Activated CD8-positive, alpha-beta memory T cell treated with anti-CD3 and anti-CD28 coated beads for 4 hours (primary cell): ENCODE data around the gene VPS35.

Source experiments
- DNase-seq, 2 donors: peaks; one replicate each; pipeline ENCODE4 v3.0.0-alpha.2; 2020; ENCODE audit warnings: low read depth in 2 of 2

Gene VPS35

DNA sequence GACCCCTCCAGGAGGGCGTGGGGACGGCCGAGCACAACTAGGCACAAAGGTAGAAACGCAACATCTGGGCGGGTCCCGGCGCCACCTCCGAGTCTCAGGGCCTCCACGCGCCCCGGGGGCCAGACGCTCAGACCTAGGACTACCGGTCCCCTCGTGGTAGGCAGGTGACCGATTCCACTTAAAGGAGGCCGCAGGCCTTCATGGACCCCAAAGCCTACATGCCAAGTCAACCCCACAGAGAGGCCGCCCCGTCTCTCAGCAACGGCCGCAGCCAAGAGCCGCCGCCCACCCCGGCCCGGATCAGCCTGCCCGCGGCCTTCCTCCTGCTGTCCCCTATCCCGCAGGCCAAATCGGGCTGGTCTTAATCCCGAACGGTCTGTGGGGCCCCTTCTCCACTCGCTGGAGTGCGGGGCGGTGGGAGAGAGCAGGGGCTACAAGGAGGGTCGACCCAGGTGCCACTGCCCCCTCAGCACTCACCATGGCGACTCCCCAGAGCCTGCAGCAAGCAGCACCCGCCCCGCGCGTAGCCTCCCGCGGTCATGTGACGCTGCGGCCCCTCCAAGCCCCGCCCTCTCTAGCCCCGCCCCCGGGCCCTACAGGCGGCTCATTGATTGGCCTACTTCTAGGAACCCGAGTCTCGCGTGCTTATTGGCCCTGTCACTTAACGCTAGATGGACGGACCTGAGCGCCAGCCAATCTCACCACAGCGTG is at the start of gene VPS35:
Gene VPS35 (minus strand): TSS at position 525 of the 711 bp plus-strand sequence. CDS start 45 bp downstream, at position 480.
- peak; percentile 99 for DNase-seq

DNA sequence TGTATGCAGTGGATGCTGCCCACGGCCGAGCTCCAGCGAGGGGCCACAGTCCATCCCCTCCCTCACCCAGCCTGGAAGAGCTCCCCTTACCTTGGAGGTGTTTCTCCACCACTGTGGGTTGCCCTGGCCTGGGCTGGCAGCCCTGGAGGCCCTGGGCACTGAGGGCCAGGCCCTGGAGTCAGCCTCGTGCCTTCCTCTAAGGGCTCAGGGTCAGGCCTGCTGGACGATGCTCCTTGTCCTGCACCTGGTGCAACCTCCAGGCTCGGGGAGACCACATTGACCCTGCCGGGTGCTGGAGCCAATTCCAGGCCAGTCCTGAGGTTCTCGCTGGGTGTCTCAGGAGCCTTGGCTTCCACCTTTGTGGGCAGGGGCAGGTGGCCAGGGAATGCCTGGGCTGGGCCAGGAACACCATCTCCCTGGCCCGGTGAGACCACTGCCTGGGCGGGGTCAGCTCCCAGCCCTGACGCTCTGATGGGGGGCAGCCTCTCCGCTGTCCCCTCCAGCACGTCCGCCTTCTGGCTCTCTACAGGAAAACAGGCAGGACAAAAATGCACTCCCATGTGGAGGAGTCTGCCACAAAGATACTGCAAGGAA is 48.7 kb upstream of the VPS35 start:
- no peak for DNase-seq

DNA sequence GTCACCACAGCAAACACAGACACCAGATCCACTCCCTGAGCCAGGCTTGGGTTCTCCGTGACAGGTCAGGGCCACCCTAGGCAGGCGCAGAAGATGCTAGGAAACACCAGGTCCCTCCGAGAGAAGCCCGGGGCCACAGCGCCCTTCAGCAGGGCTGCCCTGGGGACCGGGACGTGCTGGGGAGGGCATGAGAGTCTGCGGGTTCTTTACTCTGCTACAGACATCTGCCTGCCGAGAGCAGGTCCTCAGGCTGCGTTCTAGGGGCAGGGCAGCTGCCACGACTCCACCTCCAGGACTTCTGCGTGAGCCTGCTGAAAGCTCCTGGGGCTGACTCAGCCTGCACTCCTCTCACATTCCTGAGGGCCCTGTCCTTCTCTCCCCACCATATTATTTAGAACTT is 47.7 kb upstream of the VPS35 start:
- DNase-seq: no peak

DNA sequence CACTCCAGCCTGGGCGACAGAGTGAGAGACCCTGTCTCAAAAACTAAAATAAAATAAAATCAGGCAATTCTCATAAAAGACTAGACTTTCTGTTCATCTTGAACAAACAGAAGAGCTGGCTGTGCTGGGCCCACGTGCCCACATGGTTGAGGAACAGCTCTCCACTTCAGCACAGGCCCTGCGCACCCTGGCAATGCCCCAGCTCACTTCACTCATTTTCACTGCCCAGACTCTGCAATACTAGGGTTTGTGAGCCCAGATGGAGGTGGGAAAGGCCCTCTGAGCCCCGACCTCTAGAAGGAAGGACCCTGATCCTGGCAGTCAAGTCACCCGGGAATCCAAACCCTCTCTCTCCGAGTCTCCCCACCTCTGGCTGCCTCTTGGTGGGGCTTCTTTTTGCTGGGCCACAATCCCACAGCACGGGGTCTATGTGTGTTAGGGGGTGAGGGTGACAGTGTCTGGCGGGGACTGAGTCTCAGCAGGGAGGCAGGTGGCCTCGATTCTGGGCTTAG is 44.4 kb upstream of the VPS35 start:
- no peak for DNase-seq

DNA sequence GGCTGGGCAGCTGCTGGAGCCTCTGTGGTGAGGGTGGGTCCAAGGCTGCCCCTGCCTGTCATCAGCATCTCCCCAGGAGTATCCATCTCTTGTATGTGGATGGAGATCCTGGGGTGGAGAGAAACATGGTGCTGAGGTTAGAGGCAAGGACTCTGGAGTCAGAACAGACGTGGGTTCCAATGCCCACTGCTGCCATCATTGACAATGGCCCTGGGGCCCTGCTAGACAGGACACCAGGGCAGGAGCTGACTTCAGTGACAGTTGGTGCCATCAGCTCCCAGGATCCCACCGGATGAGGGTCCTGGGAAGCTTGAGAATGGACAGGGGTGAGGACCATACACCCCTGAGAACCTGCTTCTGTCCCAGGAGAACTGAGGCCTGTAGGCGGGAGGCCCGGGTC is 43.6 kb upstream of the VPS35 start:
- no peak for DNase-seq

DNA sequence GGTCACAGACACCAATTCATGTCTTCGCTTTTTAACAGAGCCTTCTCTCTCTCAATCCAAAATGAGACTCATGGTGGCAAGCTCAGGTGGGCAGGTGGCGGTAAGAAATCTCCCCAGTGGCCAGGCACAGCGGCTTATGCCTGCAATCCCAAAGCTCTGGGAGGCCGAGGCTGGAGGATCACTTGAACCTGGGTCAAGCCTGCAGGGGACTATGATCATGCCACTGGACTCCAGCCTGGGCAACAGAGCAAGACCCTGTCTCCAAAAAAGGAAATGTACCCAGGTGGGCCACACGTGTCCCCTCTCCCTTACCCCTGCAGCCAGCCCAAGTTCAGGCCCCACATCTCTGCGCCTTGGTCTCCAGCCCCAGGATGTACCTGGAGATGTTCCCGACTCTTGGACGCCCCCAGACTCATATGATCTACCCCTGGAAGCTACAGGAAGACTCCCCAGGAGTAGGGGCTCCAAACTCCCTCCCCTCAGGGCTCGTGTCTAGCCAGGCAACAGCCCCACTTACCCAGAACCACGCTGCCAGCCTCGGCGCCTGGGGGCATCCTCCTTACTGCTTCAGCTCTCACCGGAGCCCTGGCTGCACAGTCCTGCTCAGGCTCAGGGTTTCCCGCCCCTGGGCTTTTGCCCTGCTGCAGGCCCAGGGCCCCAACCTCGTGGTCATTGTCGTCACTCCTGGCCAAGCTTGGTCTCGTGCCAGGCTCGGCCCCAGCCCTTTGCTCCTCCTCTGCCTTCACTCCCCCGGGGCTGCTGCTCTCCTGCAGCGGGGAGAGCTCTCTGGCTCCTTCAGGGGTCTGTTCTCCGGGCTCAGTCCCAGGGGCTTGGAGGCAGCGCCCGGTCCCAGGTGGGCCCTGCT is 42.9 kb upstream of the VPS35 start:
- DNase-seq: no peak

DNA sequence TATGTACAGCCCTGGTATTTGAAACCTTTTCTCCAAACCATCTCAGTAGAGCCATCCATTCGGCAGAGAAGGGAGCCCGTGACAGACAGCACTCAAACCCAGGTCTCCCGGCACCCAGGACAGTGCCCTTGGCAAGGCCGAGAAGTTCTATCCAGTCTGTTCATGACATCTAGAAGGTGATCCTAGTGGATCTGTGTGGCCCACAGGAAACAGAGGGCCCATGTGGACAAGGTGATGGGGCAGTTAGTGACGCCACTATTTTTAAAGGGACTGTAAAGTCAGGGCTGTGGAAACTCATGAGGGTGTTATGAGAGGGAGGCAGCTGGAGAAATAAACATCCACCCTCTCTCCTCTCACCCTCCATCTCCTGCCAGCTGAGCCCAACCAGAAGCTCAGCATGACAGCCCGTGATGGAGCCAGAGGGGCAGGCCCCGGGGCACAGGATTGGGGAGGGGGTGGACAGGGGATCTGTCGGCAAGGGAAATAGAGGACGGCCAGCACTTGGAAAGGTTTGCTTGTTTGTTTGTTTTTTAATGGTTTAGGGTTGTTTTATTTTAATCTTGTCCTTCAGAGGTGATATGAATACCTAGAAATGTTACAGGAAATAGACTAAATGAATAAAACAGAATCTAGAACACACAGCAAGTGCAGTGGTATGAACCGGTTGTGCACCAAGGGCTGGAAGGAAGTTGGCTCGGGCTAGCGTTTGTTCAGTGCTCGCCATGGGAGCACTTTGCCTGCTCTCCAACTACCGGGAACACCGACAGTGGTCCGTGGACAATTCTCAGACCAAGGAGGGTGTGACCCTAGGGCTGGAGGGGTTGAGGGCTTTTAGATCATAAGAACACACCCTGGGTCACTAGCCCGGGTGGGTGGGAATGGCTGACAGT is 42.1 kb upstream of the VPS35 start:
- DNase-seq: no peak

DNA sequence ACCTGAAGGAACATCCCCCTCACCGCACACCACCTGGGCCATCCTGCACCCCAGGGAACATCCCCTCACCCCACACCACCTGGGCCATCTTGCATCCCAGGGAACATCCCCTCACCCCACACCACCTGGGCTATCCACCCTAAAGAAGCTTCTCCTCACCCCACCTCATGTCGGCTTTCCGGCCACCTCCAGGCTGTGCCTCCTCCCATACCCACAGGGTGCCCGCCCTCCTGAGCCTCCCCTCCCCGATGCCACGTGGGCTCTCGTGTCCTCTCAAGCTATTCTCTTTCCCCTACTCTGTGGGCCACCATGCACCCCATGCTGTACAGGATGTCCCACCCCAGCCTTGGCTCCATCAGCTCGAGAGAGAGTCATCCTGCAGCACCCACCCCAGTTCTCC is 41.1 kb upstream of the VPS35 start:
- no peak for DNase-seq

DNA sequence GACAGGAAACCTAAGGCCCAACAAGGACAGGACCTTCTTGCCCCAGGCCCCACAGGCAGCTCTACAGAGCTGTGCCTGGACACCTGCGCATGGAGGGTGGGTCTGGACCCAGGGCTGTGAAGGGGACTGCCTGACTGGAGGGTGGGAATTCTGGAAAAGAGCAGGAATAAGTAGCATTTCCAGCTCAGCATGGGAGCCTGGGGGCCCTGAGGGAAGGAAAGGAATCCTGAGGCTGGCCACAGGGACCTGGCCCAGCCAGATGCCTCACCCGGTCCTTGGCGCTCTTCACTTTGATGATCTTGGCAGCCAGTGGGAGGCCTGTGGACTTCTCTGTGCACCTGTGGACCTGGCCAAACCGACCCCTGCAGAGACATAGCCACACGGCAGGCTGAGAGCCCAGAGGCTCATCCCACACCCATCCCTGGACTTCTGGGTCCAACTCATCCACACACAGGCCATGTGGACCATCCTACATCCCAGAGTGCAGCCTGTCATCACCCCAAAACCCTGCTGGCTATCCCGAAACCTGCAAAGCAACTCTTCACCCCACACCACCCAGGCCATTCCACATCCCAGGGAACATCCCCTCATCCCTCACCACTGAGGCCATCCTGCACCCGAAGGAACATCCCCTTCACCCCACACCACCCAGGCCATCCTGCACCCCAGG is 40.5 kb upstream of the VPS35 start:
- DNase-seq: no peak

DNA sequence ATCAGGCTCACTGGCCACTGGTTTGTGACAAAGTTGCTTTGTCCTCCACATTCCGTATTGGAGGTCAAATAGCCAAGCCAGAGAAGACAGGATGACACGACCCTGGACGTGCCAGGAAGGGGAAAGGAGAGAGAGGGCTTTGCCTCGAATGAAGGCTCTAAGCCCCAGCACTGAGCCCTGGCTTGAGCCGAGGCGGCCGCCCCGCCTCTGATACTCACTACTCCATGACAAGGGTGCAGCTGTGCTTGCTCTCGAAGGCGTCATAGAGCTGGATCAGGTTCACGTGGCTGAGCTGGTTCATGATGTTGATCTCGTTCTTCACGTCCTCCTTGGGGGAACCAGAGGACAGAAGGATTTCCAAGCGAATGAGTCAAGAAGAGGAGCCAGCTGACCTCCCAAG is 39.8 kb upstream of the VPS35 start:
- no peak for DNase-seq

DNA sequence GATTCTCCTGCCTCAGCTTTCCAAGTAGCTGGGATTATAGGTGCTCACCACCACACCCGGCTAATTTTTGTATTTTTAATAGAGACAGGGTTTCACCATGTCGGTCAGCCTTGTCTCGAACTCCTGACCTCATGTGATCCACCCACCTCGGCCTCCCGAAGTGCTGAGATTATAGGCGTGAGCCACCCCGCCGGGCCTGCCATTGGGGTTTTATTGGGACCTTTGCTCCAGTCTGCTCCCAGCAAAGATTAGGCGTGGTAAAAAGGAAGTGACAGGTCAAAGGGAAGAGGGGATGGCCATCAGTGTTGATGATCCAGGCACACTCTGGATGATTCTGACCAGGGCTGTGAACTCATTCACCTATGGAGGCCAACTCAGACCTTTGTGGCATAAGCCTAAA is 38.7 kb upstream of the VPS35 start:
- DNase-seq: no peak

DNA sequence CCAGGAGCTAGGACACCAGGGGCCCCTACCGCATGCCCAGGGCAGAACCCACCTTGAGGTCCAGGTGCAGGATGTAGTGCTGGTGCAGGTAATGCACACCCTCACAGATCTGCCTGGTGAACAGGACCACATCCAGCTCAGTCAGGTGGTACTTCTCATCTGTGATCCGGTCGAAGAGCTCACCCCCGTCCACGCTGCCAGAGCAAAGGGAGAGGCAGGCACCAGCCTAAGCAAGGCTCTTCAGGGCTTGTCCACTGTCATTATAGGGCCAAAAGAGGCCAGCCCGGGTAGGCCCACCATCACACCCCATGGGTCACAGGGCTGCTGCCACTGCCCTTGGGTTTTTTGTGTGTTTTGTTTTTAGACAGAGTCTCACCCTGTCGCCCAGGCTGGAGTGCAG is 38.2 kb upstream of the VPS35 start:
- DNase-seq: no peak

DNA sequence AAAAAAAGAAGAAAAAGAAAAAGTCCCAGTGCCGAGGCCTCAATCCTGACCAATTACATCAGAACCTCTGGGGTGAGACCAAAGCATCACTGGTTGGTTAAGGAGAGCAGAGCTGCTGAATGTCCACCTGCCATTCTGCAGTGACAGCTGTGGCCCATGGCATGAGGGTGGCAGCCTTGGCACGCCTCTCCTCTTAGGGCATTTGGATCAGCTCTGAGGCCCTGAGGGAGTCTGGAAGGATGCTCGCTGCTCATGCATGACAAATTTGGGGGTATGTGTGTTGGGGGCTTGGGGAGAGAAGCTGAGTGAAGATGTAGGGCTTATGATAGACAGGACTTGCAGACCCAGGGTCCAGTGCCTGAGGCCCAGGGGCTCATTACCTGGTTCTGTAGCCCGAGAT is 32.9 kb upstream of the VPS35 start:
- no peak for DNase-seq

DNA sequence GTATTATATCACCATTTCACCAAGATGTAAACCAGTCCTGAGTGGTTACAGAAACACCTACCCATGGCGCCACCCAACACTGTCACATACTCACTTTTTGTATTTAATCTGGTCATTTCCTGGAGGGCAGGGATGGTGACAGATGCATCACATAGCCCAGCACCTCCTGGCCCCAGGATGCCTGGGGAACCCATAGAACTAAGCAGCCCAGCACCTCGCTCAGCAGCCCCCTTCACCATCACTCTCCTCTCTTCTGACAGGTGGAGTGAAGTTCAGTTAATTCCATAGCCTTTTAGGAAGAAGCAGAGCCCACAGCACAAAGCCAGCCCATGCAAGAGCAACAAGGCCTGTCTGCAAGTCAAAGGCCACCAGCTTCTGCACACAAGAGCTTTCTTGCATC is 31.6 kb upstream of the VPS35 start:
- no peak for DNase-seq

DNA sequence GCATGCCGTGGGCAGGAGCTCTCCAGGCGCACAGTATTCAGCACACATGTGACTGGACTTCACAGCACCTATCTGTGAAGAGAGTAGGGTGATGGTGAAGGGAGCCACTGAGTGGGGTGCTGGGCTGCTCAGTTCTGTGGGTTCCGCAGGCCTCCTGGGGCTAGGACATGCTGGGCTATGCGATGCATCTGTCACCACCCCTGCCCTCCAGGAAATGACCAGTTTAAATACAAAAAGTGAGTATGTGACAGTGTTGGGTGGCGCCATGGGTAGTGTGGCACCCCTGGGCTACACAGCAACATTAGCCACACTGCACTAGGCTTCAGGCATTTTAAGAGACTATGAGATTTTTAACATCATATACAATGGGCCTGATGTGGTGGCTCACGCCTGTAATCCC is 30.6 kb upstream of the VPS35 start:
- no peak for DNase-seq

DNA sequence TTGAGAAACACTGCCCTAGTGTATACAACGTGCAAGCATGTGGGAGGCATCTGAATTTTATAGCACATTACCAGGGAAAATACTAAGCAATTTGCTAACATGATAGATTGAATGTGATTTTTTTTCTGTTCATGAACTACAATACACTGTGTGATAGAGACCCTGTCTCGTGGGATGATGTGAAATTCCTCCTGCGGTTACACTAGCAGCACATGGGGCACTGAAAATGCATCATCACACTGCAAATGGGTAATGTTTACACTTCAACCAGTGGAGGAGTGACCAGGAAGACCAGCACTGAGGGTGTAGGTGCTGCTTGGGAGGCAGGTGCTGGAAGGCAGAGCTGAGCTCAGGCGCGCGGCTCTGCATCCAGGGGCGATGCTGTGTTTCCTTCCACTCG is 29.2 kb upstream of the VPS35 start:
- no peak for DNase-seq

DNA sequence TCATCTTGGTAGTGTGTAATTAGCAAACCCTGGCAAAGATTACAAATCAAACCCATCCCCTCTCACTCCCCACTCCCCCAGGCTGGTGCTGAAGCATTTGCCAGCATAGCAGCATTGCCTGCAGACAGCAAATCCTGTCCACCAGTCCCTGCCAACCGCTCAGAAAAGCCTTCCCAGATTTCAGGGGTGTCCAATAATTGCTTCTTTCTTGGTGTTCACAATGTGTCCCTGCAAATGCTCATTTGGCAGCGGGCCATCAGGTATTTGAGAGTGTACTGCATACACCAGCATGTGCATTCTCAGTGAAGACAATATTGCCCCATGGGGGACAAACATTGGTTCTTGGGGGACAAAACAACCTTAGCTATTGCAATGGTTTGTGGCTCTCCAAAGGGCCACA is 28.7 kb upstream of the VPS35 start:
- no peak for DNase-seq

DNA sequence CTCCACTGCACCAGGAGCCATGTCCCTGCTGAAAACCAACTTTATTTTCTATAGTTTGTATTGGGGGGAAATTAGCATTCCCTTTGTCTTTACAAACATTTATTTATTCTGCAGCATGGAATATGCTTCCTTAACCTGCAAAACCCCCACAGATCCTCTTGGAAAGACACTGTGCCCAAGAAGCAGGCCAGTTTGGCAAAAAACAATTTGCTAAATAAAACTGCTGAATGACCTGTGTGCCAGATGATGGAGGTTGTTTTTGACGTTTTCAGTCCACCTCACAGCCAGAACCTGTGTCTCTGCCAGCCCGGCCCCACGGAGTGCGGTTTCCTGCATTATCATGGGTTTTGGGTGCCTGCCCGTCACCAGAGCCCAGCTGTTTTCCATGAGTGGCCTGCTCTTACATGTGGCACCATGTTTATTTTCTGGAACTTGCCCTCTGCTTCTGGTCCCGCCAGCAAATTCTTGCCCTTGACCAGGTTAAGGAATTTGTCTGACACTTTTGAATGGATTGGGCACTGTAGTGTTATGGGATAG is 26.9 kb upstream of the VPS35 start:
- no peak for DNase-seq

DNA sequence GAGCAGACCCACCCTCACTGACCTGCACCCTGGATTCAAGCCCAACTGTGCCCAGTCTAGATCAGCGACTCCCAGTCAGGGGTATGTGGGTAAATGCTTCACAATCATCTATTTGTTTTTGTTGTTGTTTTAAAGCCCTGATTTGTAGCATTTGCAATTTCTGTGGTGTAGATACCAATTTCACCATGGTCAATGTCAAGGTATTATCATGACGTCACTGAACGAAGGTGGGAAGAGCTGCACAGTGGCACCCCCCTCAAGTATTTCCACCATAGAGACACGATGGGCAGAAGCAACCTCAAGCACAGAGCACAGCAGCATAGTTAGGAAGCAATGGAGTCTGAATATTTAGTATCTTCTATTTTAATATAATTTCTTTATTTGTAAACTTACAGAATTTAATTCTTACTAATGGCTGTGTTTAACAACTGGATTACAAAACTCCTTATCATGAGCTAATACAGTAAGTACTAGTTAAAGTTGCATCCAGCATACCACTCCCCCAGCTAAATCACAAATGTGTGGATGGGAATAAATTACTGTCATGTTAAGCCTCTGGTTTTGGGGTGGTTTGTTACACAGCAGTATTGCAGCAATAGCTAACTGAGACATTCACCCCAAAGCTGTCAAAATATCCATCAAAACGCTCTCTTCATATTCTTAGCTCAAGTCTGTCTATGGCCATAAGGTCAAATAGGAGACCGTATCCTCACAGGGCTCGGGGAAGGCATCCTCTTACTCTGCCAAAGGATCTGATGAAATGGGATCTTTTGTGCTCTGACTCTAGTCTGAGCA is 26.0 kb upstream of the VPS35 start:
- DNase-seq: no peak

DNA sequence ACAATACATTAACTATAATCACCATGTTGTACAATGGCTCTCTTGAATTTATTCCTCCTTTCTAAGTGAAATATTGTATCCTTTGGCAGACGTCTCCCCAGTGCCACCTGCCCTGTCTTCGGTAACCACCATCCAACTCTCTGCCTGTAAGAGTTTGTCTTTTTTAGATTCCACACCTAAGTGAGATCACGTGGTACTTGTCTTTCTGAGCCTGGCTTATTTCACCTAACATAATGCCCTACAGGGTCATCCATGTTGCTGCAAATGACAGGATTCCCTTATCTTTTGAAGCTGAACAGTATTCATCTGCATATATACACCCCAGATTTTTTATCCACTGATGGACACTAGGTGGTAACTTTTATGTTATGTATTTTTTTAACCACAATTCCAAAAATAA is 24.7 kb upstream of the VPS35 start:
- no peak for DNase-seq
